Measurements from ENCODE around the gene MAST4.

Gene MAST4

GRCh38 chr5:67003935-67004729 lies 407.9 kb downstream of the MAST4 start:
- no peak for DNase-seq

GRCh38 chr5:67004730-67005350 lies 408.6 kb downstream of the MAST4 start:
- DNase-seq, result no peak

GRCh38 chr5:67005737-67006499 lies 409.7 kb downstream of the MAST4 start:
- no peak for DNase-seq

- no peak for DNase-seq
These were observed 410.3 kb downstream of the MAST4 start for GRCh38 chr5:67006500-67006848.

GRCh38 chr5:67009028-67009427 lies 412.8 kb downstream of the MAST4 start:
- DNase-seq, result no peak

GRCh38 chr5:67010684-67011409 lies 414.7 kb downstream of the MAST4 start:
- no peak for DNase-seq

- no peak for DNase-seq
These were observed 415.2 kb downstream of the MAST4 start for GRCh38 chr5:67011422-67011821.

- no peak for DNase-seq
These were observed 416.0 kb downstream of the MAST4 start for GRCh38 chr5:67012171-67012570.

GRCh38 chr5:67013719-67014118 lies 417.5 kb downstream of the MAST4 start:
- no peak for DNase-seq

GRCh38 chr5:67014191-67014590 lies 418.0 kb downstream of the MAST4 start:
- no peak for DNase-seq

GRCh38 chr5:67014957-67015400 lies 418.8 kb downstream of the MAST4 start:
- DNase-seq, result no peak

GRCh38 chr5:67015541-67016191 lies 419.5 kb downstream of the MAST4 start:
- no peak for DNase-seq

GRCh38 chr5:67019065-67019845 lies 423.1 kb downstream of the MAST4 start:
- DNase-seq, result no peak

- DNase-seq, result no peak
These were observed 424.0 kb downstream of the MAST4 start for GRCh38 chr5:67020096-67020615.

- DNase-seq, result no peak
These were observed 424.8 kb downstream of the MAST4 start for GRCh38 chr5:67021031-67021430.

- no peak for DNase-seq
These were observed 425.3 kb downstream of the MAST4 start for GRCh38 chr5:67021521-67021920.

- no peak for DNase-seq
These were observed 425.8 kb downstream of the MAST4 start for GRCh38 chr5:67021962-67022361.

- no peak for DNase-seq
These were observed 429.3 kb downstream of the MAST4 start for GRCh38 chr5:67025457-67025856.

GRCh38 chr5:67026278-67026677 lies 430.1 kb downstream of the MAST4 start:
- DNase-seq, result no peak

- no peak for DNase-seq
These were observed 431.0 kb downstream of the MAST4 start for GRCh38 chr5:67027171-67027570.

- DNase-seq, result no peak
These were observed 432.2 kb downstream of the MAST4 start for GRCh38 chr5:67028371-67028770.

GRCh38 chr5:67028941-67029340 lies 432.7 kb downstream of the MAST4 start:
- DNase-seq, result no peak

All from NCI-H446 (cell line).